Stimulated activated CD4-positive, alpha-beta T cell treated with anti-CD3 and anti-CD28 coated beads, Interleukin-1b, Interleukin-23, amount 100 ng/mL, for 48 hours (primary cell): ENCODE results near the gene PATL2.
"Not testable (repeated sequence)": the region's sequence is repeated elsewhere in the genome, so short reads cannot be mapped to it uniquely, and the experiment has no call there.

Experiments used
- DNase-seq: peaks from one replicate; pipeline ENCODE4 v3.0.0-alpha.2; 2020

PATL2 gene

GRCh38 chr15:44641651-44642050 lies 69.5 kb downstream of the PATL2 start:
- DNase-seq = no peak

- no peak for DNase-seq
Observed at GRCh38 chr15:44636976-44637375, 74.1 kb downstream of the PATL2 start.

GRCh38 chr15:44633603-44634002 lies 77.5 kb downstream of the PATL2 start:
- no peak for DNase-seq

GRCh38 chr15:44625286-44625685 lies 85.8 kb downstream of the PATL2 start:
- DNase-seq = not testable (repeated sequence)

- no peak for DNase-seq
Observed at GRCh38 chr15:44623178-44623577, 87.9 kb downstream of the PATL2 start.

- DNase-seq = no peak
Observed at GRCh38 chr15:44620081-44620480, 91.0 kb downstream of the PATL2 start.

- no peak for DNase-seq
Observed at GRCh38 chr15:44616974-44617373, 94.1 kb downstream of the PATL2 start.
